HepG2 (cell line): ENCODE measurements around the gene PDGFA. TPM values are rescaled to one million over a fixed set of nuclear protein-coding genes. Genes with fewer than 3 reads are reported as not detected.

Experiments used
- ATAC-seq: fragments of 200-7000 bp; cut with Tn5 transposase; 3 replicates; pipeline ENCODE4 v1.9.1; 2020; ENCODE audit warnings: mild to moderate bottlenecking, moderate library complexity
- BruUV-seq: library from RNA; stranded (reverse); fragments of 400-500 nt; replicated peaks from 2 replicates; lab custom pipeline; 2021; lab: Mats Ljungman, UMichigan
- CTCF ChIA-PET: fragments of 300-600 bp; formaldehyde crosslinking; extraction: SDS; loops from one replicate; lab custom pipeline; 2021; ENCODE audit warnings: low total read pairs, inconsistent platforms, low intra/inter-chr PET ratio; lab: Yijun Ruan, JAX
- POLR2A ChIA-PET: fragments of 350-600 bp; sonication (Branson Sonifier 250); formaldehyde crosslinking; loops from one replicate; lab custom pipeline; 2020; ENCODE audit warnings: antibody characterized with exemption, inconsistent platforms; lab: Yijun Ruan, JAX
- DNase-seq: peaks from one replicate; pipeline ENCODE4 v3.0.0-alpha.2; 2015; ENCODE audit warnings: low spot score
- FAIRE-seq: peaks from 3 replicates; lab custom pipeline; 2011; peaks lifted over from hg19 to GRCh38; lab: Jason Lieb, UNC
- H2AFZ ChIP-seq: one replicate; pipeline ENCODE4 v1.6.1; 2011; ENCODE audit warnings: low read length, inconsistent platforms
- H3K27ac ChIP-seq: fragments of 300-600 bp; 3 replicates; pipeline ENCODE4 v1.8.0; 2011; ENCODE audit warnings: mixed run types, mild to moderate bottlenecking, mixed read lengths, low read length, inconsistent platforms; ENCODE audit not compliant: insufficient read depth; ENCODE audit errors: extremely low read length
- H3K27me3 ChIP-seq, 2 experiments: fragments of 200-600 bp in 1 of 2; 2 replicates in 1 of 2; 3 replicates in 1 of 2; pipeline versions ENCODE4 v1.6.0 to v1.8.0; 2011; ENCODE audit warnings: low read length in 2 of 2, mild to moderate bottlenecking in 2 of 2, moderate library complexity in 2 of 2, inconsistent platforms in 1 of 2; ENCODE audit not compliant: insufficient read depth in 2 of 2, control insufficient read depth in 1 of 2
- H3K36me3 ChIP-seq, 2 experiments: fragments of 200-600 bp in 1 of 2; replicated peaks in 1 of 2; 2 replicates in 1 of 2; 3 replicates in 1 of 2; pipeline versions ENCODE4 v1.5.1 to v1.8.0; 2011; ENCODE audit warnings: low read length in 2 of 2, inconsistent platforms in 1 of 2; ENCODE audit not compliant: insufficient read depth in 2 of 2, control insufficient read depth in 1 of 2
- H3K4me1 ChIP-seq: 2 replicates; pipeline ENCODE4 v1.5.1; 2012; ENCODE audit warnings: low read length, inconsistent platforms; ENCODE audit not compliant: insufficient read depth
- H3K4me2 ChIP-seq: 2 replicates; pipeline ENCODE4 v1.6.0; 2011; ENCODE audit warnings: low read depth, low read length, inconsistent platforms
- H3K4me3 ChIP-seq, 3 experiments: fragments of 200-600 bp in 1 of 3; sonication (generic), shearing (Covaris generic) in 1 of 3; replicated peaks in 1 of 3; 2 replicates each; pipeline ENCODE4 v1.5.1; 2011 to 2016; ENCODE audit warnings: low read length in 3 of 3, inconsistent platforms in 2 of 3, low read depth in 2 of 3, mild to moderate bottlenecking in 2 of 3, control low read depth in 1 of 3, mixed read lengths in 1 of 3; ENCODE audit not compliant: insufficient read depth in 1 of 3
- H3K79me2 ChIP-seq: one replicate; pipeline ENCODE4 v1.6.1; 2011; ENCODE audit warnings: low read length, inconsistent platforms; ENCODE audit not compliant: insufficient read depth
- H3K9ac ChIP-seq: 2 replicates; pipeline ENCODE4 v1.6.0; 2011; ENCODE audit warnings: mild to moderate bottlenecking, low read depth, low read length, inconsistent platforms; ENCODE audit not compliant: insufficient read depth
- H3K9me3 ChIP-seq: 2 replicates; pipeline ENCODE4 v1.5.1; 2012; ENCODE audit warnings: mild to moderate bottlenecking, low read length
- H4K20me1 ChIP-seq: 2 replicates; pipeline ENCODE4 v1.6.0; 2011; ENCODE audit warnings: inconsistent platforms, mild to moderate bottlenecking, low read length, moderate library complexity; ENCODE audit not compliant: insufficient read depth
- ATF2 ChIP-seq: sonication (generic); formaldehyde crosslinking; IDR thresholded peaks from 2 replicates; pipeline ENCODE4 v1.4.0; 2020; ENCODE audit warnings: missing genetic modification reagents
- GTF3A ChIP-seq: sonication (generic); formaldehyde crosslinking; conservative IDR thresholded peaks from 2 replicates; pipeline ENCODE4 v1.4.0; 2020; ENCODE audit warnings: mild to moderate bottlenecking, missing genetic modification reagents
- HHEX ChIP-seq: IDR thresholded peaks from 2 replicates; pipeline ENCODE4 v1.6.1; 2016; ENCODE audit warnings: control low read depth
- JARID2 ChIP-seq: sonication (generic); formaldehyde crosslinking; IDR thresholded peaks from 2 replicates; pipeline ENCODE4 v1.8.1; 2023; ENCODE audit warnings: missing genetic modification reagents, inconsistent platforms; ENCODE audit not compliant: insufficient replicate concordance
- KLF16 ChIP-seq, 2 experiments: sonication (generic) in 1 of 2; formaldehyde crosslinking in 1 of 2; IDR thresholded peaks; 2 replicates each; pipeline versions ENCODE4 v1.6.1 to v1.8.0; 2016 to 2023; ENCODE audit warnings: missing genetic modification reagents in 2 of 2, missing compliant biosample characterization in 1 of 2
- NFE2L2 ChIP-seq: fragments of 150-350 bp; IDR thresholded peaks from 2 replicates; pipeline ENCODE4 v1.6.1; 2014; ENCODE audit warnings: low read length
- TERF1 ChIP-seq: sonication (generic); formaldehyde crosslinking; IDR thresholded peaks from 2 replicates; pipeline ENCODE4 v1.8.0; 2022; ENCODE audit warnings: mild to moderate bottlenecking, missing genetic modification reagents, moderate library complexity
- ZNF598 ChIP-seq: sonication (generic); formaldehyde crosslinking; IDR thresholded peaks from 2 replicates; pipeline ENCODE4 v1.5.1; 2020; ENCODE audit warnings: mild to moderate bottlenecking, missing genetic modification reagents, borderline replicate concordance
- WGBS: methylation state at CpG from one replicate; pipeline ENCODE4 v1.1.6; 2017; ENCODE audit warnings: low lambda C conversion rate; 5-methylcytosine and 5-hydroxymethylcytosine counted together
- in situ Hi-C: cut with HindIII; loops from 2 replicates; pipeline ENCODE4 v1.10.0; 2017; ENCODE audit warnings: low pct_unique_long_range_greater_than_20kb; ENCODE audit not compliant: extremely low pct_ligation_motif_present
- intact Hi-C: fragments of 100-400 bp; cut with micrococcal nuclease; formaldehyde crosslinking; loops from one replicate; pipeline ENCODE4 v1.10.0; 2022; ENCODE audit not compliant: unreplicated experiment
- polyA plus RNA-seq, 8 experiments: library from polyadenylated mRNA; depleted of rRNA in 3 of 8; stranded (reverse) in 7 of 8; unstranded in 1 of 8; fragments of >200 nt; fragmentation: Illumina TruSeq in 4 of 8; extraction: Trizol in 4 of 8; gene quantifications; 2 replicates each; pipeline versions ENCODE4 v1.2.1 to v1.2.3, GENCODE V29; 2011 to 2016; ENCODE audit warnings: low read depth in 4 of 8, missing spikeins in 1 of 8, mixed read lengths in 1 of 8; ENCODE audit not compliant: insufficient read depth in 1 of 8
- total RNA-seq, 5 experiments: library from RNA; depleted of rRNA; stranded (reverse); fragments of >200 nt; fragmentation: Illumina TruSeq; extraction: Trizol; gene quantifications; 2 replicates each; pipeline ENCODE4 v1.2.3, GENCODE V29; 2016; ENCODE audit warnings: low read depth in 1 of 5
- TF ChIP-seq, protein P1 (sequence below): sonication (generic); formaldehyde crosslinking; conservative IDR thresholded peaks from 2 replicates; pipeline ENCODE4 v1.8.0; 2022; ENCODE audit warnings: mild to moderate bottlenecking, moderate library complexity, missing genetic modification reagents
- TF ChIP-seq, protein P2 (sequence below): sonication (generic); formaldehyde crosslinking; IDR thresholded peaks from 2 replicates; pipeline ENCODE4 v1.5.0; 2020; ENCODE audit warnings: mild to moderate bottlenecking, missing genetic modification reagents, moderate library complexity

PDGFA gene
- total and polyA plus RNA-seq, 2 of the 13 experiments (the other 11 are each of a cell fraction or from before 2014, with no cell fraction given) = 1.5 to 3.4 TPM

DNA sequence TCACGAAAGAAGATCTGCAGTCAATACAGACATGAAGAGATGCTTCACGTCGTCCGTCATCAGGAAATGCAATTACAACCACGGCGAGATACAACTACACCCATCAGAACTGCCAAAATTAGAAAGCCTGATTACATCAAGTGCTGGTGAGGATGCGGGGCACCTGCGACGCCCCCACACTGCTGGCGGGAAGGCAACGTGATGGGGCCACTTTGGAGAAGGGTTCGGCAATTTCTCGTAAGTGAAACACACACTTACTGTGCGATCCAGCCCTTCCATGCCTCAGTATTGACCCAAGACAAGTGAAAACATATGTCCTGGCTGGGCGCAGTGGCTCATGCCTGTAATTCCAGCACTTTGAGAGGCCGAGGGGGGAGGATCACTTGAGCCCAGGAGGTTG lies 25.8 kb upstream of the PDGFA start:
- no peaks in the 10 kb centered on the region for H3K79me2 ChIP-seq
- peaks cover 26% of the 10 kb centered on the region for H3K4me1 ChIP-seq
- no peak overlapping the region for H2AFZ ChIP-seq
- intact Hi-C loops = no loop called here
- CTCF ChIA-PET = no interaction called here
- DNase-seq (no peak), FAIRE-seq (no peak), ATAC-seq (no peak)
- no TSS peak for BruUV-seq
- TF ChIP-seq TERF1 (CRISPR knock-in tag) (no peak), ZNF598 (no peak), NFE2L2 (no peak), GTF3A (CRISPR knock-in tag) (no peak), HHEX (no peak), ATF2 (no peak), KLF16 (CRISPR knock-in tag; IDR thresholded peaks at IDR 0.05) (no peak), JARID2 (CRISPR knock-in tag) (no peak)
- TF ChIP-seq, protein P1, sequence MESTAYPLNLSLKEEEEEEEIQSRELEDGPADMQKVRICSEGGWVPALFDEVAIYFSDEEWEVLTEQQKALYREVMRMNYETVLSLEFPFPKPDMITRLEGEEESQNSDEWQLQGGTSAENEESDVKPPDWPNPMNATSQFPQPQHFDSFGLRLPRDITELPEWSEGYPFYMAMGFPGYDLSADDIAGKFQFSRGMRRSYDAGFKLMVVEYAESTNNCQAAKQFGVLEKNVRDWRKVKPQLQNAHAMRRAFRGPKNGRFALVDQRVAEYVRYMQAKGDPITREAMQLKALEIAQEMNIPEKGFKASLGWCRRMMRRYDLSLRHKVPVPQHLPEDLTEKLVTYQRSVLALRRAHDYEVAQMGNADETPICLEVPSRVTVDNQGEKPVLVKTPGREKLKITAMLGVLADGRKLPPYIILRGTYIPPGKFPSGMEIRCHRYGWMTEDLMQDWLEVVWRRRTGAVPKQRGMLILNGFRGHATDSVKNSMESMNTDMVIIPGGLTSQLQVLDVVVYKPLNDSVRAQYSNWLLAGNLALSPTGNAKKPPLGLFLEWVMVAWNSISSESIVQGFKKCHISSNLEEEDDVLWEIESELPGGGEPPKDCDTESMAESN (CRISPR knock-in tag) = no peak
- TF ChIP-seq, protein P2, sequence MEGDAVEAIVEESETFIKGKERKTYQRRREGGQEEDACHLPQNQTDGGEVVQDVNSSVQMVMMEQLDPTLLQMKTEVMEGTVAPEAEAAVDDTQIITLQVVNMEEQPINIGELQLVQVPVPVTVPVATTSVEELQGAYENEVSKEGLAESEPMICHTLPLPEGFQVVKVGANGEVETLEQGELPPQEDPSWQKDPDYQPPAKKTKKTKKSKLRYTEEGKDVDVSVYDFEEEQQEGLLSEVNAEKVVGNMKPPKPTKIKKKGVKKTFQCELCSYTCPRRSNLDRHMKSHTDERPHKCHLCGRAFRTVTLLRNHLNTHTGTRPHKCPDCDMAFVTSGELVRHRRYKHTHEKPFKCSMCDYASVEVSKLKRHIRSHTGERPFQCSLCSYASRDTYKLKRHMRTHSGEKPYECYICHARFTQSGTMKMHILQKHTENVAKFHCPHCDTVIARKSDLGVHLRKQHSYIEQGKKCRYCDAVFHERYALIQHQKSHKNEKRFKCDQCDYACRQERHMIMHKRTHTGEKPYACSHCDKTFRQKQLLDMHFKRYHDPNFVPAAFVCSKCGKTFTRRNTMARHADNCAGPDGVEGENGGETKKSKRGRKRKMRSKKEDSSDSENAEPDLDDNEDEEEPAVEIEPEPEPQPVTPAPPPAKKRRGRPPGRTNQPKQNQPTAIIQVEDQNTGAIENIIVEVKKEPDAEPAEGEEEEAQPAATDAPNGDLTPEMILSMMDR (CRISPR knock-in tag) = no peak
- H3K36me3 ChIP-seq = no peaks in the 10 kb centered on the region
- no peak overlapping the region for H3K9ac ChIP-seq
- in situ Hi-C loops = no loop called here
- H3K27ac ChIP-seq = no peak overlapping the region
- no peaks in the 10 kb centered on the region for H4K20me1 ChIP-seq
- POLR2A ChIA-PET = no interaction called here
- WGBS = 80% methylated on average over 16 of the region's 16 CpGs
- H3K4me2 ChIP-seq = no peak overlapping the region
- no peaks in the 10 kb centered on the region for H3K9me3 ChIP-seq
- no peaks in the 10 kb centered on the region for H3K27me3 ChIP-seq
- no peak overlapping the region for H3K4me3 ChIP-seq
